IMR-90 (cell line): ENCODE results near the gene PLAC9. TPM values are rescaled to one million over a fixed set of nuclear protein-coding genes. Genes with fewer than 3 reads are reported as not detected.

Experiments used
- ATAC-seq: fragments of 200-7000 bp; cut with Tn5 transposase; 2 replicates; pipeline ENCODE4 v1.9.1; 2020; ENCODE audit warnings: low read depth, mild to moderate bottlenecking, moderate library complexity
- BruUV-seq: library from RNA; stranded (reverse); fragments of 400-500 nt; replicated peaks from 2 replicates; lab custom pipeline; 2021; lab: Mats Ljungman, UMichigan
- CTCF ChIA-PET: fragments of 300-600 bp; formaldehyde crosslinking; extraction: SDS; loops from one replicate; lab custom pipeline; 2021; ENCODE audit warnings: antibody characterized with exemption; lab: Yijun Ruan, JAX
- POLR2A ChIA-PET: fragments of 300-600 bp; sonication (Branson Sonifier 250); formaldehyde crosslinking; loops from one replicate; lab custom pipeline; 2022; ENCODE audit warnings: antibody characterized with exemption; ENCODE audit not compliant: unreplicated experiment; lab: Charles Lee
- DNase-seq: peaks from one replicate; pipeline ENCODE4 v3.0.0; 2013
- H2AFZ ChIP-seq: replicated peaks from 2 replicates; pipeline ENCODE3; 2013; ENCODE audit warnings: low read length, mild to moderate bottlenecking; ENCODE audit not compliant: poor library complexity
- H2AK5ac ChIP-seq: 2 replicates; pipeline ENCODE4 v1.6.1; 2013; ENCODE audit warnings: low read depth, low read length, inconsistent platforms
- H2AK9ac ChIP-seq: replicated peaks from 2 replicates; pipeline ENCODE3; 2013; ENCODE audit warnings: mild to moderate bottlenecking, low read depth, low read length, moderate library complexity; ENCODE audit not compliant: poor library complexity
- H2BK120ac ChIP-seq: 2 replicates; pipeline ENCODE4 v1.6.1; 2013; ENCODE audit warnings: low read depth, low read length, inconsistent platforms
- H2BK15ac ChIP-seq: 3 replicates; pipeline ENCODE4 v1.6.1; 2013; ENCODE audit warnings: low read depth, low read length, inconsistent platforms
- H2BK20ac ChIP-seq: 2 replicates; pipeline ENCODE4 v1.6.1; 2013; ENCODE audit warnings: low read depth, mild to moderate bottlenecking, inconsistent platforms, low read length, moderate library complexity
- H2BK5ac ChIP-seq: 2 replicates; pipeline ENCODE4 v1.6.1; 2013; ENCODE audit warnings: mild to moderate bottlenecking, low read depth, low read length, inconsistent platforms; ENCODE audit not compliant: poor library complexity, severe bottlenecking
- H3K14ac ChIP-seq: replicated peaks from 2 replicates; pipeline ENCODE4 v1.6.1; 2013; ENCODE audit warnings: low read depth, low read length, inconsistent platforms
- H3K18ac ChIP-seq: 2 replicates; pipeline ENCODE4 v1.6.1; 2013; ENCODE audit warnings: low read depth, low read length, control low read depth
- H3K23ac ChIP-seq: 2 replicates; pipeline ENCODE4 v1.6.1; 2013; ENCODE audit warnings: low read depth, low read length, inconsistent platforms
- H3K27ac ChIP-seq: 2 replicates; pipeline ENCODE4 v1.5.1; 2013; ENCODE audit warnings: mild to moderate bottlenecking, control low read depth, low read length; ENCODE audit not compliant: insufficient read depth
- H3K27me3 ChIP-seq: 2 replicates; pipeline ENCODE4 v1.6.1; 2013; ENCODE audit warnings: low read length; ENCODE audit not compliant: control insufficient read depth, insufficient read depth
- H3K36me3 ChIP-seq: 2 replicates; pipeline ENCODE4 v1.6.1; 2013; ENCODE audit warnings: low read length, mixed read lengths; ENCODE audit not compliant: control insufficient read depth, insufficient read depth
- H3K4ac ChIP-seq: 2 replicates; pipeline ENCODE4 v1.6.1; 2013; ENCODE audit warnings: low read depth, low read length, inconsistent platforms
- H3K4me1 ChIP-seq: 2 replicates; pipeline ENCODE4 v1.6.1; 2013; ENCODE audit warnings: low read length, mixed read lengths; ENCODE audit not compliant: control insufficient read depth, insufficient read depth
- H3K4me2 ChIP-seq: 2 replicates; pipeline ENCODE4 v1.6.1; 2013; ENCODE audit warnings: low read depth, mild to moderate bottlenecking, control low read depth, low read length, moderate library complexity
- H3K4me3 ChIP-seq: 2 replicates; pipeline ENCODE4 v1.5.1; 2013; ENCODE audit warnings: low read depth, mild to moderate bottlenecking, control low read depth, low read length, moderate library complexity; ENCODE audit not compliant: insufficient read depth
- H3K56ac ChIP-seq: 2 replicates; pipeline ENCODE4 v1.6.1; 2013; ENCODE audit warnings: low read length, inconsistent platforms; ENCODE audit not compliant: insufficient read depth; ENCODE audit errors: extremely low read depth
- H3K79me1 ChIP-seq, 2 experiments: 2 replicates each; pipeline ENCODE4 v1.6.1; 2013; ENCODE audit warnings: low read length in 2 of 2, inconsistent platforms in 1 of 2, low read depth in 1 of 2
- H3K9ac ChIP-seq: 2 replicates; pipeline ENCODE4 v1.6.1; 2013; ENCODE audit warnings: low read depth, low read length, control low read depth
- H3K9me1 ChIP-seq: 2 replicates; pipeline ENCODE4 v1.6.1; 2013; ENCODE audit warnings: low read length, inconsistent platforms; ENCODE audit not compliant: insufficient read depth
- H3K9me3 ChIP-seq: 2 replicates; pipeline ENCODE4 v1.6.1; 2013; ENCODE audit warnings: low read length; ENCODE audit not compliant: control insufficient read depth, insufficient read depth
- H4K20me1 ChIP-seq: 2 replicates; pipeline ENCODE4 v1.6.1; 2013; ENCODE audit warnings: low read length, inconsistent platforms; ENCODE audit not compliant: insufficient read depth
- H4K5ac ChIP-seq: 2 replicates; pipeline ENCODE4 v1.6.1; 2013; ENCODE audit warnings: mild to moderate bottlenecking, low read depth, low read length, control low read depth
- H4K8ac ChIP-seq, 2 experiments: 2 replicates each; pipeline ENCODE4 v1.6.1; 2013; ENCODE audit warnings: low read depth in 2 of 2, low read length in 2 of 2, control low read depth in 1 of 2, inconsistent platforms in 1 of 2
- H4K91ac ChIP-seq: 2 replicates; pipeline ENCODE4 v1.6.1; 2013; ENCODE audit warnings: low read depth, low read length, inconsistent platforms; ENCODE audit not compliant: insufficient read depth
- ELK1 ChIP-seq: fragments of 150-350 bp; IDR thresholded peaks from 2 replicates; pipeline ENCODE4 v1.6.1; 2016; ENCODE audit warnings: low read depth, mild to moderate bottlenecking, low read length, moderate library complexity, borderline replicate concordance
- MXI1 ChIP-seq: IDR thresholded peaks from 2 replicates; pipeline ENCODE4 v1.6.1; 2012; ENCODE audit warnings: low read depth, mild to moderate bottlenecking, low read length, moderate library complexity, borderline replicate concordance
- NFE2L2 ChIP-seq: fragments of 150-350 bp; IDR thresholded peaks from 2 replicates; pipeline ENCODE4 v1.6.1; 2016; ENCODE audit warnings: low read depth, mild to moderate bottlenecking, low read length
- RAD21 ChIP-seq: IDR thresholded peaks from 2 replicates; pipeline ENCODE4 v1.6.1; 2012; ENCODE audit warnings: low read length, improper control_type of control experiment
- RCOR1 ChIP-seq: IDR thresholded peaks from 2 replicates; pipeline ENCODE4 v1.6.1; 2012; ENCODE audit warnings: mild to moderate bottlenecking, low read length, improper control_type of control experiment; ENCODE audit not compliant: insufficient replicate concordance
- SMC3 ChIP-seq: fragments of 150-350 bp; IDR thresholded peaks from 2 replicates; pipeline ENCODE4 v1.6.1; 2016; ENCODE audit warnings: low read depth, mild to moderate bottlenecking, antibody characterized with exemption, low read length, moderate library complexity
- USF2 ChIP-seq: fragments of 150-350 bp; IDR thresholded peaks from 2 replicates; pipeline ENCODE4 v1.6.1; 2017; ENCODE audit warnings: mild to moderate bottlenecking, antibody characterized with exemption, low read length, low read depth
- WGBS, 2 experiments: methylation state at CpG; one replicate each; pipeline versions ENCODE4 v1.1.5 to v1.1.7; 2013; ENCODE audit warnings: missing lambda C conversion rate in 2 of 2; ENCODE audit not compliant: insufficient read length in 1 of 2; ENCODE audit errors: extremely low coverage in 2 of 2; 5-methylcytosine and 5-hydroxymethylcytosine counted together
- dilution Hi-C: fragments of 300-500 bp; cut with HindIII; formaldehyde crosslinking; loops from one replicate; pipeline ENCODE4 v1.14.3; 2018; ENCODE audit warnings: low sequenced_read_pairs; ENCODE audit not compliant: unreplicated experiment
- in situ Hi-C: fragments of 300-500 bp; cut with MboI; formaldehyde crosslinking; loops from 3 replicates; pipeline ENCODE4 v1.14.3; 2019; ENCODE audit warnings: low sequenced_read_pairs, inconsistent platforms, mixed read lengths
- intact Hi-C: fragments of 100-400 bp; cut with micrococcal nuclease; formaldehyde crosslinking; loops from 2 replicates; pipeline ENCODE4 v1.10.0; 2022
- polyA plus RNA-seq, 3 experiments: library from polyadenylated mRNA; depleted of rRNA; stranded (reverse); fragments of >200 nt; gene quantifications; 2 replicates each; pipeline ENCODE4 v1.2.3, GENCODE V29; 2012; ENCODE audit warnings: low replicate concordance in 1 of 3
- total RNA-seq: library from RNA; depleted of rRNA; stranded (reverse); fragments of >200 nt; gene quantifications from 2 replicates; pipeline ENCODE4 v1.2.3, GENCODE V29; 2012

The PLAC9 gene
- total and polyA plus RNA-seq, 2 of the 4 experiments (the other 2 are of a cell fraction): 1.6 to 12.2 TPM

- dilution Hi-C loops: no loop called here
- H3K36me3 ChIP-seq: peaks cover 61% of the 10 kb centered on the region
- H3K23ac ChIP-seq: peak overlapping the region; percentile 96
Measured at GRCh38 chr10:80156216-80156615, 23.7 kb downstream of the PLAC9 start.

More at GRCh38 chr10:80156216-80156615, 23.7 kb downstream of the PLAC9 start:
- intact Hi-C loops: no loop called here
- peaks cover 45% of the 10 kb centered on the region for H3K4me1 ChIP-seq
- POLR2A ChIA-PET: no interaction called here
- peak overlapping the region; percentile 81 for H3K27ac ChIP-seq
- 80% methylated on average over 1 of the region's 5 CpGs; no CpG with 5 or more reads in 1 of the 2 experiments for WGBS, 2 experiments
- H3K4me2 ChIP-seq: no peak overlapping the region
- peak overlapping the region; percentile 93 for H3K14ac ChIP-seq
- no peak overlapping the region for H3K9ac ChIP-seq
- H3K56ac ChIP-seq: peak overlapping the region; percentile 71; the same call in 1 of the 2 replicates
- CTCF ChIA-PET: no interaction called here
- H2AK9ac ChIP-seq: peak overlapping the region; percentile 84
- H4K20me1 ChIP-seq: peaks cover 21% of the 10 kb centered on the region
- TF ChIP-seq MXI1 (no peak), RAD21 (no peak), USF2 (no peak), ELK1 (no peak), SMC3 (no peak), NFE2L2 (no peak), RCOR1 (no peak)
- peak overlapping the region; percentile 96 for H2BK120ac ChIP-seq
- ATAC-seq (no peak), DNase-seq (no peak)
- H2BK15ac ChIP-seq: peak overlapping the region; percentile 87; the same call in 2 of the 3 replicates
- peak overlapping the region; percentile 79 for H2AK5ac ChIP-seq
- no peaks in the 10 kb centered on the region for H3K9me3 ChIP-seq
- H4K5ac ChIP-seq: no peak overlapping the region
- H3K79me1 ChIP-seq: peaks cover 29 to 75% of the 10 kb centered on the region in 2 experiments
- peak overlapping the region; percentile 87 for H2BK5ac ChIP-seq
- peak overlapping the region; percentile 82; the same call in 1 of the 2 replicates for H3K18ac ChIP-seq
- peak overlapping the region; percentile 92 for H4K91ac ChIP-seq
- H3K4me3 ChIP-seq: no peak overlapping the region
- peak overlapping the region; percentile 98 for H3K4ac ChIP-seq
- H2BK20ac ChIP-seq: peak overlapping the region; percentile 92
- no peak overlapping the region for H2AFZ ChIP-seq
- in situ Hi-C loops: loop anchor here (10.0 to 25.0 kb wide), 2 partner anchors 49 to 306 kb away; partner anchors contain the start of genes ANXA11 and TSPAN14
- peaks cover 58% of the 10 kb centered on the region for H3K9me1 ChIP-seq
- H4K8ac ChIP-seq: peak overlapping the region in 1 of 2 experiments; percentile 83; a peak in 2 of 4 replicates
- no peaks in the 10 kb centered on the region for H3K27me3 ChIP-seq
- BruUV-seq: no TSS peak
